ENCODE results near the gene ZCWPW1.
"Not testable (repeated sequence)": the region's sequence is repeated elsewhere in the genome, so short reads cannot be mapped to it uniquely, and the experiment has no call there.

The ZCWPW1 gene

GRCh38 chr7:100465299-100465698 lies 36.8 kb upstream of the ZCWPW1 start:
- TF ChIP-seq CTCF (IDR thresholded peaks at IDR 0.05; ENCODE audit: extremely low read depth, missing control alignments) = no peak
- DNase-seq (ENCODE audit: low spot score) = no peak

- no peak for TF ChIP-seq CTCF (IDR thresholded peaks at IDR 0.05; ENCODE audit: extremely low read depth, missing control alignments)
- DNase-seq (ENCODE audit: low spot score) = no peak
Measured at GRCh38 chr7:100464791-100465190, 36.3 kb upstream of the ZCWPW1 start.

GRCh38 chr7:100464210-100464660 lies 35.7 kb upstream of the ZCWPW1 start, which contains the start of gene SPACDR:
Gene SPACDR, minus strand, starts transcription at chr7:100464260. Its CDS starts 235 bp downstream, at chr7:100464025.
- no peak for TF ChIP-seq CTCF (IDR thresholded peaks at IDR 0.05; ENCODE audit: extremely low read depth, missing control alignments)
- DNase-seq (ENCODE audit: low spot score) = no peak

- no peak for TF ChIP-seq CTCF (IDR thresholded peaks at IDR 0.05; ENCODE audit: extremely low read depth, missing control alignments)
- no peak for DNase-seq (ENCODE audit: low spot score)
Measured at GRCh38 chr7:100457033-100457432, 28.5 kb upstream of the ZCWPW1 start.

GRCh38 chr7:100456562-100456961 lies 28.1 kb upstream of the ZCWPW1 start:
- DNase-seq (ENCODE audit: low spot score) = no peak
- no peak for TF ChIP-seq CTCF (IDR thresholded peaks at IDR 0.05; ENCODE audit: extremely low read depth, missing control alignments)

GRCh38 chr7:100455206-100455605 lies 26.7 kb upstream of the ZCWPW1 start:
- no peak for DNase-seq (ENCODE audit: low spot score)
- TF ChIP-seq CTCF (IDR thresholded peaks at IDR 0.05; ENCODE audit: extremely low read depth, missing control alignments) = no peak

- not testable (repeated sequence) for DNase-seq (ENCODE audit: low spot score)
Measured at GRCh38 chr7:100453854-100454253, 25.4 kb upstream of the ZCWPW1 start.

GRCh38 chr7:100452513-100452912 lies 24.0 kb upstream of the ZCWPW1 start:
- TF ChIP-seq CTCF (IDR thresholded peaks at IDR 0.05; ENCODE audit: extremely low read depth, missing control alignments) = no peak
- DNase-seq (ENCODE audit: low spot score) = no peak

All from GM20000 (cell line).